Measurements from ENCODE around the gene BCL11B.
"Not testable (repeated sequence)": the region's sequence is repeated elsewhere in the genome, so short reads cannot be mapped to it uniquely, and the experiment has no call there.

BCL11B gene

DNA sequence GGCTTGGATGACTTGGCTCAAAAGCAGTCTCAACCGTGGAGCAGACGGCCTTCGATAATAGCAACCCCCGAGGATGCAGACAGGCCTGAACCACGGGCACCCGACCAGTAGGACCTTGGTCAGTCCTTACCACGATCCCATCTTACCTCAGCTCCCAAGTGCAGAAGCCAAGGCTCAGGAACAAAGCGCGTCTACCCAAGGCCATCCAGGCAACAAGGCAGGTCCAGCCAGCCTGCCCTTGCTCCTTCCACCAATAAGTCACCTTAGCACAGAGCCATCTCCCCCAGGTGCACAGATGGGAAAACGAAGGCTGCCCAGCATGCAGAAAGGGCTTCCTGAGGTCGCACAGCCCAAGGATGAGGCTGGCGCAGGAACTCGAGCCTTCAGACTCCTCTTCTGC, 77.3 kb downstream of the BCL11B start:
- no peak for DNase-seq

DNA sequence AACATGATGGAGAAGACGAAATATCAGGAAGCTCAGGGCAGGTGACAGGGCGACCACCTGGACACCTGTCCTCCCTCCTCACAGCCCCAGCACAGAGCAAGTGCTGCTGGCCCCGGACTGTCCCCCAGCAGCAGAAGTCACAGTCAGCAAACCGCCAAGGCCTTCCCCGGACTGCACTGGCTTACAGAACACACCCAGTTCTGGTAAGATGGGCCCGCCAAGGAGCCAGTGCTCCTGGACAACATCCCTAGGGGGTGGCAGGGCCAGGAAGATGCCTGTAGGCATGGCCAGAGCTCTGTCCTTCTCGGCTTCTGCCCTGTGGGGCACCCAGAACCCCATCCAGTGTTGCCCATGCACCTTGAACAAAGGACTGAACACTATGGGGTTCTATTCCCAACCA, 77.9 kb downstream of the BCL11B start:
- no peak for DNase-seq

- DNase-seq: no peak
These were observed 79.2 kb downstream of the BCL11B start for GRCh38 chr14:99192830-99193229.

DNA sequence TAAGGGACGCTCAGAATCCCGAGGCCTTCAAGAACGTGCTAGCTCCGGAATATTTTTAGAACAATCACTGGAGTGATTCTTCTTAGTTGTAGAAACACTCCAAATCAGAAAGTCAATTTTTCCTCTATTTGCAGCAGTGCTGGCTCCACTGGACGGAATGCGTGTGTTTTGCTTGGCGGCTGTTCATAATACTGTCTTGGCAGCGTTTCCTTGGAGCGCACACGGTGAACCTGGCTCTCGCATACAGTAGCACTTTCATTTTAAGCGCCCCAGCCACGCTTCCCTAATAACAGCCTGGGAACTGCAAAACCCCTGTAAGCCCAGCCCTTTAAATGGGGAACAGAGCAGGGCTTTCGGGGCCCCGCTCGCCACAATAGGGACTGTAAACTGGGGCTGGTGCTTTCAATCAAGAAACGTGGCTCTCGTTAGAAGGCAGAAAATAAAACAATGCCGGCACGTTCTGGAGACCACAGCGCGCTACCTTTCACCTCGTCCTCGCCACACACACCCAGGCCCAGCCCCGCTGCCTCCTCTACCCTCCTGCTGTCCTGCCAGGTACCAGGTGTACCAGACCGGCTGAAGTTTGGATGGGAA, 79.9 kb downstream of the BCL11B start:
- DNase-seq: no peak

DNA sequence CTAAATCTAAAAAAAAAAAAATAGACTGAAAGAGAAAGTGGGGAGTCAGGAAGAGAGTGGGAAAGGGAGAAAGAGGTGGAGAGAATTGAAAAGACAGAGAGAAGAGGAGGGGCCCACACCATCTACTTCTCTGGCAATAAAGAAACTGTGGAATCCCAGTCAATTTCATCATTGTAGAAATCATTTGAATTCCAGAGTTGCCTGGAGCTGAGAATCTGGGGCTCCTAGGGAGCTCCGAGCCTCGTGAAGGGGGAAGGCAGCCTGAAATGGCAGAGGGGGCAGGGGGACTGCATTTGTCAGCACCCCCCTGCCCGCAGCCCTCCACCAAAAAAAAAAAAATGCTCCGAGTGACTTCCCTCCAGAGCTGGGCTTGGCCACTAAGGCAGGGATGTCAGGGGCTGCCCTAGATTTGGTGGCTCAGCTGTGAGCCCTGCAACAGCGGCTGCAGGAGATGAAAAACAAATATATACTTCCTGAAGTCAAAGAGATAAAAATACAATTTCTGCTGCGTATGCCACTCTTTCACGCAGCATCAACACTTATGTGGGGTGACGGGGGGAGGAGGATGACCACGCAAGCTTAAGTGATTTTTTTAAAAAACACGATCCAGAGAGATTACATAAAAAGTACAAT, 80.5 kb downstream of the BCL11B start:
- DNase-seq: no peak

DNA sequence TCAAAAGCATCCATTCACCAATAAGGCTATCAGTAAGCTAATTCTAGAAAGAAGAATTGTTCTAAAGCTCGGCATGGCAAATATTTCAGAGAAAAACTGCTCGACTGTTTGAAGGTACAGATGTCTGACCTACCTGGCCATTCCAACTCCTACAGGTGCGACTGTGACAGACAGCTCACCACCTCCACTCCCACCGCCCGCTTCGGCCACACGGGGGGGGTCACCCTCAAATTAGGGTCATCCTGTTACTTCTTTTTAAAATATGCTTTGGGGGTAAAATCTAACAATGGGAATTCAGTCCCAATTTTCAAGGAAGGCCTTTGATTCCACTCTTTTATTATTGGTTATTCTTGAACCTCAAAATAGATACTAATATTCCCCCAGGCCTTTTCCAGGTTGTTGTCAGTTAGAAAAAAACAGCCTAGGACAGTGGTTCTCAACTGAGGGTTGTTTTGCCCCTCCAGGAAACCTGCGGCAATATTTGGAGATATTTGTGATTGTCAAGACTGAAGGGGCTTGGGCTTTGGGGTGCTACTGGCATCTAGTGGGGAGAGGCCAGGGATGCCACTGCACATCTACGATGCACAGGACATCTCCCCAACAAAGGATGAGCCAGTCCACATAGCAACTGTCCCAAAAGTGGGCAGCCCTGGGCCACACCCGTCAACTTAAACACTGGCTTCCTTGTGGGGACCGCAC, 81.2 kb downstream of the BCL11B start:
- DNase-seq: no peak

DNA sequence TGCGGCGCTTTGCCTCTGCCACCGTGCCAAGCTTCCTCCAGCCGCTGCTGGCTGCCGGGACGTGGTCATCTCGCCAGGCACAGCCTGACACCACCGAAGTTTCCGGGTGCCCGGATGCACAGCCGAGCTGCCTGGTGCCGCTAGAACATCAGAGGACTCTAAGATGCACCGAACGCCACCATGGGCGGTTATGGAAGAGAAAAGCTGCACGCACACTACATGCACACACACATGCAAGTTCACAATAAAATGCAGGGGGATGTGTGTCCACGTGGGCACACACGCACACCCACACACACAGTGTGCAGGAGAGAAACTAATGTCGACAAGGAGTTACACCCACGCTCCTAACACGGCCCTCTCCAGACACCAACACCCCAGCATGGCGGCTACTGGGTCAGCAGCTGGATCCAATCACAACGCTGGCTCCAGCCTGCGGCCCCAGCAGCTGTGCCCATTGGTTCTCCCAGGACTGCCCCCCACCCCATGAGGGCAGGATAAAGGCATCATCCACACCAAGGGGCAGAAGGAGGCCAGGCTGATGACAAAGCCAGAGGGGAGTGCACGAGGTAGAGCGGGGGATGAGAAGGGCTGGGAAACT, 82.7 kb downstream of the BCL11B start:
- DNase-seq: no peak

DNA sequence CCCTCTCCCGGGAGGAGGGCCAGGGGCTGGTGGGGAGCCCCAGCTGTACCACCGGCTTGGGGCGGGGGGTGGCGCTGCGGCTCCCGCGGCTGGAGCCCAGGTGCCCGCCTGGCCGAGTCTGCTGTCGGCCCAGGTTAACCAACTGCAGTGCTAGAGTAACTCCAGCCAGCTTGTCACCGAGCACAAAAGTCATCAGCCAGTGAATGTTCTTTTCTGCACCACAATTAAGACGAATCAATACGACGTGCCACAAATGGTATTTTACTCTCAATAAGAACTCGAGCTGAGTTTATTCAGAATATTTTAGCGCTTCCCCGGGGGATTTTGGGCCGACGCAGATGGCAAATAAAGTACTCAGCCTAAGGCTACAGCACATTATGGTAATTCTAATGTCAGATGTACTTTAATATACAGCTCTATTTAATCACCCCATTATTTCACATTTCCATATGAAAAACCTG, 83.2 kb downstream of the BCL11B start:
- DNase-seq: no peak

- DNase-seq: no peak
These were observed 84.1 kb downstream of the BCL11B start for GRCh38 chr14:99187858-99188257.

DNA sequence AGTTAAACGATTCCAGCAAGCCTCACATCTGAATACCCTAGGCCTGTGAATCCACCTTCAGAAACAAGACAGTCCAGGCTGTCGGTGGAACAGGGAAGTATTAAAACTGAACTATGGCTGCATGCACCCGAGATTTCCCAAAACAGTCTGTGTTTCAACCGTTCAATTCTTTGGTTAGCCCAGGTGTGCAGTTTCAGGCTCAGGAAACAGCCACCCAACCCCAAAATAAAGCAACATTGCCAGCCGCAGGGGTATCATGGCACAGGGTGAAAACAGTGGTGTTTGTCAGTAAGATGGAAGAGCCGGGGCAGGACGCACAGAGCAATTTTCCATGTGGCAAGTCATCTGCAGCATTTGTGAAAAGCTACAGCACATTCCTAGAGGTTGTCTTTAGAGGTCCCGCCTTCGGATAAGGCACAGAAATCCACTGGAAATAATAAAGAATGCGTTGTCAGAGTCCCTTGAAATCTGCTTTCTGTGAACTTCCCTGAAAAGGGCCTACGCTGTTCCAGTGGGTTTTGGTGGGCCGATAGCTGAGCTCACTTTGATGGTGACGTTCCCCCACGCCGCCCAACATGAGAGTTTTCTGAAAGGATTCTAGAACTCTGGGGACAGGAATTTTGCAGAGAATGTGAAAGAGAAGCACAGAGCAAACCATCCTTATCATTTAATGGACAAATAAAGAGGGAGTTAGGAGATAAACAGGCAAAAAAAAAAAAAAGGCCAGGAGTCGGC, 84.9 kb downstream of the BCL11B start:
- DNase-seq: no peak

DNA sequence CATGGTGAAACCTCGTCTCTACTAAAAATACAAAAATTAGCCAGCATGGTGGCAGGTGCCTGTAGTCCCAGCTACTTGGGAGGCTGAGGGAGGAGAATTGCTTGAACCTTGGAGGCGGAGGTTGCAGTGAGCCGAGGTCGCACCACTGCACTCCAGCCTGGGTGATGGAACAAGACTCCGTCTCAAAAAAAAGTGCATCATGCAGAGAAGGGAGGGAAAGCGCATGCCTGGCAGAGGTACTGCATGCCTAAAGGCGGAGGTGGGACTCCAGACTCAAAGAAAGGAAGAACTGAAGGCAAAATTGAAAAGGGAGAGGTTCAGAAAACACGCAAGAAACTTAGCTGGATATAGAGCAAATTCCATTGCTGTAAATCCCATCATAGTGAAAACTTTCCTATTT, 85.7 kb downstream of the BCL11B start:
- not testable (repeated sequence) for DNase-seq

DNA sequence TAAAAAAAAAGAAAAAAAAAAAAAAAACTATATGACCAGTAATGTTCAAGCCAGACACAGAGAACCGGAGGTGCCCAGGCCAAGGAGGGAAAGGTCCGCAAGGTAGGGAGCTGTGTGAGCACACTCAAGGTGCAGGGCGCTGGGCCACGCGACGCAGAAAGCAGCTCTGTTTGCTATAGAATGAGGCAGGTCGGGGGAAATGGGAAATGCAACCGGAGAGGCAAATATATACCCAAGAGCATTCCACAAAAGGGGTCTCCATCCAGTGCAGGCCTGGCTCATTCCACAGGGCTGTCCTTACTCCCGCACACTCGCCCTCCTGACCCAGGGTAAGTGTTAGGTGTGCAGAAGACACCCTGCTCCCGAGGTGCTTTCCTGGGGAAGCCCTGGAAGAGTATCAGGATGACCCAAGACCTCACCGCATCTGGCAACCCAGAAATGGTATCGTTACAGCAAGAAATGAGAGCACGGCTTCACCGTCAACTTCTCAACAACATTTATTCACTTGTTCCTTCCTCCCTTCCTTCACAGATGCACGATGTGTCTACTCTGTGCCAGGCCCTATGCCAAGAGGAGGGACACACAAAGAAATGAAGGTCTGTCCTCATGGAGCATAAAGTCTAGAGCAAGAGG, 86.4 kb downstream of the BCL11B start:
- no peak for DNase-seq

DNA sequence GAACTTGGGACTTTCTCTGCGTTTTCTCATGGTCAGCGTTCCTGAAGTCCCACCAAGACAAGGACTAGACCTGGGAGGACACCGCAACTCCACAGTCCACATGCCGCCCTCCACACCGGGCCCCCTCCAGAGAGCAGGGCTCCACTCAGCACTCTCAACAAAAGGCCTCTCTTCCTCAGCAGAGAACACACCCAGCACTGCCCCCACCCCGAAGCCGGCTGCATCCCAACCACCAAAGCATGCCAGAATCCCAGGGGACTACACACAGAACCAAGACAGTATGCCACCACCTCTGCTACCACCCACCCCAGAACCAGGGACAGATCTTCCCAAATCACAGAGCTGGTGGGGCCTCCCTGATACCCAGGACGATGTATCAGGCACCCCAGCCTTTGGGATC, 88.3 kb downstream of the BCL11B start:
- DNase-seq: no peak

DNA sequence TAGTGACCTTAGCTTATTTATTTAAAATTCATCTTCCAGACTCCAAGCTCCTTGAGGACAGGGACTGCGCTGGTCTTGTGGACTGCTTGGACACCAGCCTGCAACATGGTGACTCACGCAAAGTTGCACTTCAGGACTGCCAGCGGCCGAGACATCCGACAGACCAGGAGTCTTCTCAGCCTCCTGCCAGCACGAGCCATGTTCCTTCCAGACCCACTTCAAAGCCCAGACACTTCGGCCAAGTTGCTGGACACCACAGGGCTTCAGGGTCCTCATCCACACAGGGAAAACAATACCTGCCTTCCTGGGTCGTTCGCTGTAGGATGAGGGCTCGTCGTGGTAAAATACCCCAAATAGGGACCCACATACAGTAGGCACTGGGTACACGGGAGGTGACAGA, 88.7 kb downstream of the BCL11B start:
- no peak for DNase-seq

DNA sequence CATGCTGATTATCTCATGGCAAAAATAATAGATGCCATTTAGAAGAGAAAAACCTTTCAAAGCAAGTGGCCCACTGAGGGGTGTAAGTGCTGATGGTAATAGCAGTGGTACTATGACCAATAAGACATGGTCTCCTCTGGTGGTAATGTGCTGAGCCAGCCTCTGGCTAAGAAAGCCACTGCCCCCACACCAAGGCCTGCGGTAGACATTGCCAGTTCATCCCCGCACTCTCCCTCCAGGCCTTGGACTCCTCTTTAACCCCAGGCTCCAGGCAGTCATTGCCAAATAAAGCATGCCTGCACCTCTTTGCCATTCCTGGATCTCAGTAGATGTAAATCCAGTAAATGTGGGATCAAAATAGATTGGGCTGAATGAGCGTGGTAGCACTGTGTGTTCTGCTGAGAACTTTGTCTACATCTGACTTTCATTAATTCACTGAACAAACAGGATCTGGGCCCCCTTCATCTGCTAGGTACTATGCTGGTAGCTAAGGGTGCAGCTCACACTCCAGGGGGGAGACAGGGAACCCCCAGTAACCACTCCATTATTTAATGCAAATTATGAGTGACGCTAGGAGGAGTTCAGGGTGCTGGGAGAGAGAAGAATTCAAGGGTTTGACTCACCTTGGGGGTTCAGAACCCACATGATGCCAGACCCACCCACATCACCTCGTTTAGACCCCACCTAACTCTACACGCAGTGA, 89.3 kb downstream of the BCL11B start:
- DNase-seq: no peak

DNA sequence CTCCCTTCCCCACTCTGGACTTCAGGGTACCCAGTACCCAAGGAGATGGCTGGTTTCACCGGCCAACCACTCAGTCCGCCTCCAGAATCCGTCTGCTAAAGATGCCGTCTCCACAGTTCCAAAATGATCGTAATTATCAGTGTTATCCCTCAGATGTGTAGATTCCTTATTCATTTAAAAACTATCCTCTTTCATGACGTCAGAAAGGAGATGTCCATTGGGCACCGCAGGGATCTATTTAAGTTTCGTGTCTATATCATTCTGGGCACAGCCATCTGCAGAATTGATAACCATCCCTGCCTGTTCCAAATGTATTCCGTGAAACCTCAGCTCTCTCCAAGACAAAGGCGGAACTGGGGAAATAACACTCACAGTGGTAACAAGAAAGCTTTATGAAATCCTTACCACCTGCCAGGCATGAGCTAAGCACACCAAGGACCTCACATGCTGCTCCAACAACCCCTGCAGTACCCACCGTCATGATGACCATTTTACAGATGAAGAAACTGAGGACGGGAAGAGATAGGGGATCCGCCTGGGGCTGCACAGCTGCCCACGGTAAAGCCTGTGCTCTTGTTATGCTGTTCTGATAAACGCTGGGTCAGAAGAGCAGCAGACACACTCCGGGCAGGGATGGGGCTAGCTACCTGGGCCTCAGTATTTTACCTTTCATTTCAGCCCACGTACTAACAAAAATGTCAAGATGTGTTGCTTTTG, 90.0 kb downstream of the BCL11B start:
- DNase-seq: no peak

- DNase-seq: no peak
These were observed 90.8 kb downstream of the BCL11B start for GRCh38 chr14:99181241-99181640.

DNA sequence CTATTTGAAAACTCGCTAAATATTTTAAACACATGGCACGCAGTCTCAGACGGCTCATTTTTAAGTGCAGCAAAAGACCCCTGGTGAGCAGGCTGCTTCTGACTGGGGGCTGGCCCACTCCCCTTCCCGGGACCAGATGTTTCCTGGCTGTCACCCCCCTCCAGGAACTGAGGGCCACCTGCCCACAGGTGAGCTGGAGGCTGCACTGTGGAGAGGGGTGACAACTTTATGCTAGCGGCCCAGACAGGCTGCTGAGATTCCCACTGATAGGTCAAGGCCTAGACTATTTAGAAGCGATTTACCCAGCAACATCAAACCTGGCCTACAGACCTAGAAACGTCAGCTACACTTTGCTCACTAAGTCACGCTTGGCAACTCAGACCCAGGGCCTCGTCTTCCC, 92.1 kb downstream of the BCL11B start:
- DNase-seq: no peak

- DNase-seq: no peak
These were observed 92.5 kb downstream of the BCL11B start for GRCh38 chr14:99179506-99179905.

- DNase-seq: no peak
These were observed 93.8 kb downstream of the BCL11B start for GRCh38 chr14:99177886-99178835.

Measured in NCI-H1417 treated with DMSO at 0.1 percent for 48 hours (cell line).